Upper lobe of left lung (tissue), 4 donors: ENCODE measurements around the gene PDIA4.

ENCODE experiments used
- CTCF ChIP-seq, 6 experiments: fragments of 450-650 bp in 4 of 6; fragments of 200-600 bp in 2 of 6; sonication (generic) in 2 of 6; IDR thresholded peaks; one replicate each; pipeline ENCODE4 v1.5.1; 2016 to 2019; ENCODE audit warnings: antibody characterized with exemption in 6 of 6
- EP300 ChIP-seq, 4 donors: sonication (generic); formaldehyde crosslinking; IDR thresholded peaks; one replicate each; pipeline ENCODE4 v1.5.1; 2017; ENCODE audit warnings: antibody characterized with exemption in 4 of 4, control low read depth in 2 of 4
- POLR2A ChIP-seq, 4 donors: fragments of 450-650 bp; IDR thresholded peaks; one replicate each; pipeline ENCODE4 v1.5.1; 2016 to 2017; ENCODE audit warnings: antibody characterized with exemption in 4 of 4, mild to moderate bottlenecking in 2 of 4
- POLR2AphosphoS5 ChIP-seq, 2 donors: sonication (generic); formaldehyde crosslinking; IDR thresholded peaks; one replicate each; pipeline ENCODE4 v1.5.1; 2017; ENCODE audit warnings: antibody characterized with exemption in 2 of 2

- TF ChIP-seq CTCF (IDR thresholded peaks at IDR 0.05) (no peak), POLR2AphosphoS5 (IDR thresholded peaks at IDR 0.05) (no peak), POLR2A (IDR thresholded peaks at IDR 0.05) (no peak), EP300 (IDR thresholded peaks at IDR 0.05) (no peak)
These were observed 1.2 kb downstream of the PDIA4 start for GRCh38 chr7:149027055-149027454.
